PFSK-1 (cell line): Measurements from ENCODE around the gene TFDP2.

Experiments
- FOXP2 ChIP-seq: optimal IDR thresholded peaks from 2 replicates; pipeline ENCODE3; 2011; ENCODE audit warnings: borderline replicate concordance, control low read depth, inconsistent platforms; ENCODE audit not compliant: insufficient read depth; ENCODE audit errors: extremely low read length, extremely low read depth
- POLR2AphosphoS5 ChIP-seq: IDR thresholded peaks from 2 replicates; pipeline ENCODE4 v1.6.1; 2012; ENCODE audit warnings: low read depth, mild to moderate bottlenecking, control low read depth, low read length, moderate library complexity
- SIN3A ChIP-seq: IDR thresholded peaks from 2 replicates; pipeline ENCODE4 v1.6.1; 2012; ENCODE audit warnings: mild to moderate bottlenecking, low read length, moderate library complexity, borderline replicate concordance; ENCODE audit not compliant: insufficient read depth
- TAF1 ChIP-seq: IDR thresholded peaks from 2 replicates; pipeline ENCODE4 v1.6.1; 2012; ENCODE audit warnings: low read length, control low read depth, borderline replicate concordance; ENCODE audit not compliant: insufficient read depth
- TF ChIP-seq, protein P1 (sequence below), 2 experiments: IDR thresholded peaks; 2 replicates each; pipeline versions ENCODE4 v1.6.1 to v1.8.0; 2011 to 2012; ENCODE audit warnings: low read depth in 2 of 2, low read length in 2 of 2, control low read depth in 1 of 2, inconsistent platforms in 1 of 2, mild to moderate bottlenecking in 1 of 2, moderate library complexity in 1 of 2; ENCODE audit not compliant: insufficient read depth in 1 of 2

TFDP2 gene

DNA sequence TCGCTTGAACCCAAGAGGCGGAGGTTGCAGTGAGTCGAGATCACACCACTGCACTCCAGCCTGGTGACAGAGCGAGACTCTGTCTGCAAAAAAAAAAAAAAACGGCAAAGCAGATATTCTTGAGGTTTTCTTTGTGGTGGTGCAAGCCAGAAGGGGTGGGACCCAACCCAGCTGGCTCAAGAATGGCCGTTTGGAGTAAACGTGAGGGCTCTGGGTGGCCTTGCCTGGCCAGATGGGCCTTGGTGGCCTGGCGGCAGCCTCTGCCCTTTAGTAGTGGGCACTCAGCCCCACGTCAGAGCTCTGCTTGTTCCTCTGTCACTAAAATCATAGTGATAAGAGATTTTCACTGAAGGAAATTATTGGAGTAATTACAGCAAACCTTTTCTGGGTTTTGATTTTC is 222.4 kb downstream of the TFDP2 start:
- no peak for TF ChIP-seq POLR2AphosphoS5
- TF ChIP-seq, protein P1, sequence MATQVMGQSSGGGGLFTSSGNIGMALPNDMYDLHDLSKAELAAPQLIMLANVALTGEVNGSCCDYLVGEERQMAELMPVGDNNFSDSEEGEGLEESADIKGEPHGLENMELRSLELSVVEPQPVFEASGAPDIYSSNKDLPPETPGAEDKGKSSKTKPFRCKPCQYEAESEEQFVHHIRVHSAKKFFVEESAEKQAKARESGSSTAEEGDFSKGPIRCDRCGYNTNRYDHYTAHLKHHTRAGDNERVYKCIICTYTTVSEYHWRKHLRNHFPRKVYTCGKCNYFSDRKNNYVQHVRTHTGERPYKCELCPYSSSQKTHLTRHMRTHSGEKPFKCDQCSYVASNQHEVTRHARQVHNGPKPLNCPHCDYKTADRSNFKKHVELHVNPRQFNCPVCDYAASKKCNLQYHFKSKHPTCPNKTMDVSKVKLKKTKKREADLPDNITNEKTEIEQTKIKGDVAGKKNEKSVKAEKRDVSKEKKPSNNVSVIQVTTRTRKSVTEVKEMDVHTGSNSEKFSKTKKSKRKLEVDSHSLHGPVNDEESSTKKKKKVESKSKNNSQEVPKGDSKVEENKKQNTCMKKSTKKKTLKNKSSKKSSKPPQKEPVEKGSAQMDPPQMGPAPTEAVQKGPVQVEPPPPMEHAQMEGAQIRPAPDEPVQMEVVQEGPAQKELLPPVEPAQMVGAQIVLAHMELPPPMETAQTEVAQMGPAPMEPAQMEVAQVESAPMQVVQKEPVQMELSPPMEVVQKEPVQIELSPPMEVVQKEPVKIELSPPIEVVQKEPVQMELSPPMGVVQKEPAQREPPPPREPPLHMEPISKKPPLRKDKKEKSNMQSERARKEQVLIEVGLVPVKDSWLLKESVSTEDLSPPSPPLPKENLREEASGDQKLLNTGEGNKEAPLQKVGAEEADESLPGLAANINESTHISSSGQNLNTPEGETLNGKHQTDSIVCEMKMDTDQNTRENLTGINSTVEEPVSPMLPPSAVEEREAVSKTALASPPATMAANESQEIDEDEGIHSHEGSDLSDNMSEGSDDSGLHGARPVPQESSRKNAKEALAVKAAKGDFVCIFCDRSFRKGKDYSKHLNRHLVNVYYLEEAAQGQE (IDR thresholded peaks at IDR 0.05; ENCODE audit: insufficient read depth in 1 of 2, low read depth in 2 of 2, low read length in 2 of 2), result no peak
- no peak for TF ChIP-seq FOXP2
- no peak for TF ChIP-seq SIN3A
- no peak for TF ChIP-seq TAF1

DNA sequence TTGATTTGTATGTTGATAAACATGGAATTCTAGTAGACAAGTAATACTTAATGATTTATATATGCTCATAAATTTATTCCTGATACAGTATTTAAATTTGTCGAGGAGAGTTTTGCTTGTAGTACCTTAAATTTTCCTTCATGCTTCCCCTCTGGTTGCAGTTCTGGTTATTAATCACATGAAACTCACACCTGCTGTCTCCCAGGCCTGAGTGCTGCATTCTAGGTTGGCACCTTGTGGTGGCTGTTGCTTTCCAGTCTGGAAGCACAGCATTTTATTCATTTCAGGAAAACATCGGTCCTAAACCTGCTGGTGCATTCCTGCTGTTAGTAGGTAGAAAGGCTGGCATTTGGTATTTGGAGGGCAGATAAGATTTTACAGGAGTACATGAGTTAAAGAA is 228.0 kb downstream of the TFDP2 start:
- TF ChIP-seq FOXP2 (no peak), SIN3A (no peak), POLR2AphosphoS5 (no peak), TAF1 (no peak)
- TF ChIP-seq, protein P1 (IDR thresholded peaks at IDR 0.05; ENCODE audit: insufficient read depth in 1 of 2, low read depth in 2 of 2, low read length in 2 of 2), result no peak

DNA sequence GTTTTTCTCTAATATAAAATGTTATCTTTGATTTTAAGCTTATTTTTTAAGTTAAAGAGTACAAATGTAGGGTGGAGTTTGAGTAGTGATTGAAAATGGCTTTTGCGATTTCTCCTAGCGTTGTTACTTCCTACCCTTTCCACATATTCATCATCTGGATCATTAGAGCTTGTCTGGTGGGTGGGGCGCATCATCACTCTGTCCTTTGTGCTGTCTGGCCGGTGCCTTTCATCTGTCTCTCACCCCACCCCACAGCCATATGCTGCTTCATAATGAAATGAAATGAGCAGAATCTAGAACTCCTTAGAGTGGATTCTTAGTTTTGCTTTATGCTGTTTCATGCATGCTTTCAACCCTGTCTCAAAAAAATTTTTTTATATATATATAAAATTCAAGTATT is 228.6 kb downstream of the TFDP2 start:
- TF ChIP-seq FOXP2 (no peak), TAF1 (no peak), POLR2AphosphoS5 (no peak), SIN3A (no peak)
- TF ChIP-seq, protein P1 (IDR thresholded peaks at IDR 0.05; ENCODE audit: insufficient read depth in 1 of 2, low read depth in 2 of 2, low read length in 2 of 2), result no peak

DNA sequence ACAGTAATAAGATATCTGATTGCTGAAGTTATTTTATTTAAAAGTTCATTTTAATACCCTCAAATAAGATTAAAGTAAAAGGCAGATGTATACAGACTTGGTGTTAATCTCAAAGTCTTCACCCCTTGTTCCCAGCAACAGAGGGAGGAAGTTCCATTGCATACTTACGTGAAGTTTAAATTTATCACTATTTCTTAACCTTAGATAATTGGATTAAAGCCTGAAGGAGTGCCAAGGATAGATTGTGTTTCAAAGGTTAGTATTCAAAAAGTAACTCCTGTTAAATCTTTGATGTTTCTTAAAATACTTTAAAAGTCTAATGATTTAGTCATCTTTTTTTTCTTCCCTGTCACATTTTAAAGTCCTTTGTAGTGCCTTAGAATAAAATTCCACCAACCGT is 233.6 kb downstream of the TFDP2 start:
- no peak for TF ChIP-seq SIN3A
- TF ChIP-seq FOXP2, result no peak

DNA sequence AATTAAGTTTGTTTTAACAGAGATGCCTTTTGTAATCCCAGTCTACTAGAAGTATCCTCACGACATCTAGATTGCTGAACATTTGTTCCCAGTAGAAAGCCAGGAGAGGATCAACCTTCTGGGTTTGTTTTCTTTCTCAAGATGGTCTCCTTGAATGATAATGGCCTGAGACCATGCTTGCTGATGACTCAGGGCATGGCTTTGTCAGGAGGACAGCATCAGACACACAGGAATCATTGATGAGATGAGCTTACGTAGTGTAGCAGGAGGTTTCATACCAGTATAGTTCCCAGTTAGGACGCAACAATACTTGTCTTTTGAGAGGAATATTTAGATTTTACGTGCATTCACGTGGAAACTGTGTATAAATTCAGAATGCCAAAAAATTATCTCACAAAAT is 234.3 kb downstream of the TFDP2 start:
- TF ChIP-seq, protein P1 (IDR thresholded peaks at IDR 0.05; ENCODE audit: insufficient read depth in 1 of 2, low read depth in 2 of 2, low read length in 2 of 2), result no peak
- TF ChIP-seq POLR2AphosphoS5, result no peak
- TF ChIP-seq FOXP2, result no peak
- no peak for TF ChIP-seq SIN3A
- no peak for TF ChIP-seq TAF1

DNA sequence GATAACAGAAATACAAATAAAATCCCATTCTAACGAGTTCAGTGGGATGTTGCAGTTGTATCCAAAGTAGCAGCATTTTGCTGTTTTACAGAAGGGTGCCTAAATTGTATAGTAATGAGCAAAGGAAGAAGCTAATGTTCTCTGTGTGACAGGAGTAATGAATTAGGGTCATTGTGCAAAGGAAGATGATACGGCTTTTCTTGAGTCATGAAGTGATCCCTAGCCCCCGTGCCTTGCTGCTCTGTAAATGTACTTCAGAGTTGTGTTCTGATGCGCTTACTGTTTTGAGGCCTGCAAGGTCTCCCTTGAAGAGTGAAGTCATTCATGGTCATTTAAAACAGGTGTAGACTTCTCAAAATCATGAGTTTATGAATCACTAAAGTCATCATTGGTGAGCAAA is 235.0 kb downstream of the TFDP2 start:
- TF ChIP-seq, protein P1 (IDR thresholded peaks at IDR 0.05; ENCODE audit: insufficient read depth in 1 of 2, low read depth in 2 of 2, low read length in 2 of 2), result no peak
- no peak for TF ChIP-seq POLR2AphosphoS5
- TF ChIP-seq FOXP2, result no peak
- no peak for TF ChIP-seq TAF1
- no peak for TF ChIP-seq SIN3A
